Body of pancreas (tissue), 4 donors: Measurements from ENCODE around the gene HACD2. TPM values are rescaled to one million over a fixed set of nuclear protein-coding genes. Genes with fewer than 3 reads are reported as not detected.

ENCODE experiments used
- ATAC-seq: fragments of 150-250 bp; one replicate; pipeline ENCODE4 v1.9.1; 2016
- DNase-seq, 4 donors: peaks; one replicate each; pipeline ENCODE4 v3.0.0-alpha.2; 2019
- H3K27ac ChIP-seq, 4 donors: fragments of 200-600 bp; sonication (generic); 1 replicate in 3 of 4; 2 replicates in 1 of 4; pipeline versions ENCODE4 v1.5.1 to v1.6.1; 2016 to 2019; ENCODE audit warnings: mild to moderate bottlenecking in 1 of 4, mixed read lengths in 1 of 4, moderate library complexity in 1 of 4
- H3K27me3 ChIP-seq, 2 donors: fragments of 200-600 bp; sonication (generic); one replicate each; pipeline ENCODE4 v1.6.0; 2016; ENCODE audit warnings: mild to moderate bottlenecking in 1 of 2
- H3K36me3 ChIP-seq, 2 donors: fragments of 200-600 bp; sonication (generic); replicated peaks in 1 of 2; 2 replicates each; pipeline ENCODE4 v1.5.1; 2016; ENCODE audit warnings: low read depth in 2 of 2; ENCODE audit not compliant: insufficient read depth in 1 of 2
- H3K4me1 ChIP-seq: fragments of 200-600 bp; sonication (generic); one replicate; pipeline ENCODE4 v1.6.0; 2016
- H3K4me3 ChIP-seq, 2 donors: fragments of 200-600 bp; sonication (generic); 1 replicate in 1 of 2; 2 replicates in 1 of 2; pipeline ENCODE4 v1.5.1; 2016 to 2019
- H3K9me3 ChIP-seq, 3 donors: fragments of 200-600 bp; sonication (generic); 1 replicate in 2 of 3; 2 replicates in 1 of 3; pipeline ENCODE4 v1.5.1; 2016
- CTCF ChIP-seq, 7 experiments: fragments of 450-650 bp in 4 of 7; fragments of 200-600 bp in 3 of 7; sonication (generic) in 3 of 7; IDR thresholded peaks; one replicate each; pipeline ENCODE4 v1.5.1; 2016 to 2019; ENCODE audit warnings: antibody characterized with exemption in 7 of 7
- POLR2A ChIP-seq, 3 donors: fragments of 450-650 bp; IDR thresholded peaks; one replicate each; pipeline ENCODE4 v1.6.1; 2016; ENCODE audit warnings: antibody characterized with exemption in 3 of 3, mild to moderate bottlenecking in 2 of 3
- WGBS, 2 donors: methylation state at CpG; one replicate each; pipeline ENCODE4 v1.1.5; 2017; 5-methylcytosine and 5-hydroxymethylcytosine counted together
- intact Hi-C: fragments of 100-400 bp; cut with DNase I; formaldehyde crosslinking; loops from one replicate; pipeline ENCODE4 v1.15.1; 2023
- total RNA-seq, 2 donors: library from RNA; depleted of rRNA; stranded (reverse); fragments of >200 nt; gene quantifications; one replicate each; pipeline ENCODE4 v1.1.0, GENCODE V29; 2016

Gene HACD2
- total RNA-seq, 2 donors from 2014 or later: 13.2 to 16.3 TPM

- TF ChIP-seq CTCF (IDR thresholded peaks at IDR 0.05): no peak
- no peak for TF ChIP-seq POLR2A (IDR thresholded peaks at IDR 0.05)
- no peak overlapping the region for H3K27ac ChIP-seq
- ATAC-seq: no peak
- H3K4me1 ChIP-seq: peaks cover 6% of the 10 kb centered on the region
- WGBS, 2 donors: 67 to 69% methylated on average over 7 of the region's 7 CpGs
- intact Hi-C loops: no loop called here
- H3K9me3 ChIP-seq: no peaks in the 10 kb centered on the region
- no peak for DNase-seq
- no peaks in the 10 kb centered on the region for H3K27me3 ChIP-seq
- H3K4me3 ChIP-seq: no peak overlapping the region
- no peaks in the 10 kb centered on the region for H3K36me3 ChIP-seq
These were observed 141.9 kb downstream of the HACD2 start for GRCh38 chr3:123442908-123443307.

GRCh38 chr3:123442125-123442524, 142.7 kb downstream of the HACD2 start:
- H3K9me3 ChIP-seq: no peaks in the 10 kb centered on the region
- H3K36me3 ChIP-seq: no peaks in the 10 kb centered on the region
- DNase-seq: no peak
- no peak overlapping the region for H3K4me3 ChIP-seq
- WGBS, 2 donors: 79 to 90% methylated on average over 5 to 9 of the region's 9 CpGs
- H3K27ac ChIP-seq: no peak overlapping the region
- H3K4me1 ChIP-seq: peaks cover 6% of the 10 kb centered on the region
- no peaks in the 10 kb centered on the region for H3K27me3 ChIP-seq
- intact Hi-C loops: no loop called here
- no peak for TF ChIP-seq POLR2A (IDR thresholded peaks at IDR 0.05)
- no peak for TF ChIP-seq CTCF (IDR thresholded peaks at IDR 0.05)
- ATAC-seq: no peak

Other genes with a start within 250 kb of the HACD2 start
- gene ADCY5, start 136.0 kb downstream of the HACD2 start, total RNA-seq: 10 to 100 TPM; 10.6 to 18.8 TPM